SIG-M5 treated with dmso at 0.1 percent for 504 hours (cell line): ENCODE measurements around the gene PFKFB3.
"Not testable (repeated sequence)": the region's sequence is repeated elsewhere in the genome, so short reads cannot be mapped to it uniquely, and the experiment has no call there.

Source experiments
- DNase-seq: peaks from one replicate; lab custom pipeline; 2025; ENCODE audit not compliant: unreplicated experiment; lab: John Stamatoyannopoulos, UW

The PFKFB3 gene

DNA sequence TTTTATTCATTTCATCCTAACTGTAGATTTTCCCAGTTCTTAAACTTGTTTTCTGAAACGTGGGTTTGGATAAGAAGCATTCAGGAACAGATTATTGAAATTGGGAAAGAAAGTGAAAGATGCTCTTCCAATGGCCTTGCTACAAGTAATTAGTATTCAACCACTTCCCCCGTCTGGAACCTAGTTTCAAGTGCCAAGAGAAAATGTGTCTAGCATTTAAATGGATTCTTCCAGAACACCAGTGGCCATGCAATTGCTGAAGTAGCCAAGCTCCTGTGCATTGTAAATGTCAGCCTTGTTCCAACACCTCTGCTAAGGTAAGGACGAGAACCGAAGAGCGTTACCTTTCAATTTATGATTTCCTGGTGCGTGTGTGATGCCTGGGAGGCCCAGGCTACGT lies 68.2 kb downstream of the PFKFB3 start:
- no peak for DNase-seq

GRCh38 chr10:6271663-6272062 lies 68.9 kb downstream of the PFKFB3 start:
- no peak for DNase-seq

DNA sequence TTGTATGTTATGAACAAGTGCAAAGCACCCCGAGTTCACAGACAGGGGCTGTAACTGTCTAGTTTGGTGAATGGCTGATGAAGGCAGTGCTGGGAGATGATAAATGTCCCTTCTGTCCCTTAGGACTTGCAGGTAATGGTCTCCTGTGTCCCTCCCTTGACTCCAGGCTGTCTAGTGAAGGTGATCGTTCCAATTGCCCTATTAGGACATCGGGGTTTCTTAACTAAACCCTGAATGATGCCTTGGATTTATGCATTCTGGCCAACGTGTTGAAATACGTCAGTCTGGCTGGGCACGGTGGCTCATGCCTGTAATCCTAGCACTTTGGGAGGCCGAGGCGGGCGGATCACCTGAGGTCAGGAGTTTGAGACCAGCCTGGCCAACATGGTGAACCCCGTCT lies 69.4 kb downstream of the PFKFB3 start:
- DNase-seq: no peak

DNA sequence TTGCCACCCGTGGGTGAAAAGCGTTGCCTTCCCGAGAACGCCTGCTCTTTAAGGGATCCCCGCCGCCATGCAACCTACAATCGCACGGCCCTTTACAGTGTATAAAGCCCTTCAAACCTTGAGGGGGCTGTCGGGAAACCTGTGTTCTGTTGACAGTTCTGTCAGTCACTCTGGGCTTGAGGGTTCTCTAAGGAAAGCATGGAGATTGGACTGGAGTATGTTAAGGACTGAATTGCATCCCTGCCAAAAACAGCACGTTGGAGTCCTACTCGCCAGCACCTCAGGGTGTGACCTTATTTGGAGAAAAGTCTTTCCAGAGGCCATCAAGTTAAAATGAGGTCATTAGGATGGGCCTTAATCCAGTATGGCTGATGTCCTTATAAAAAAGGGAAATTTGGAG lies 70.6 kb downstream of the PFKFB3 start:
- no peak for DNase-seq

DNA sequence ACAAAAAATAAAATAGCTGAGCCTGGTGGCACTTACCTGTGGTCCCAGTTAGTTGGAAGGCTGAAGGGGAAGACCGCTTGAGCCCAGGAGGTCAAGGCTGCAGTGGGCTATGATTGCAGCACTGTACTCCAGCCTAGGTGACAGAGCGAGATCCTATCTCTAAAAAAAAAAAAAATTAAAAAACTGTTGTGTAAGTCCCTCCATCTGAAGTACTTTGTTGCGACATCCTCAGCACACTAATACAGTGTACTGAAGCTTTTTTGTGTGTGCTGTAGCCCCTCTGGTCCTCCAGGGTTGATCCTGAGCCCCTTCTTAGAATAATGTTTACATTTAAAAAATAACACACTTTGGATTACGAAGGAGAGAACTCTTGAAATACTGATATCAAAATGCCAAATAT lies 71.3 kb downstream of the PFKFB3 start:
- DNase-seq: peak; percentile 76

DNA sequence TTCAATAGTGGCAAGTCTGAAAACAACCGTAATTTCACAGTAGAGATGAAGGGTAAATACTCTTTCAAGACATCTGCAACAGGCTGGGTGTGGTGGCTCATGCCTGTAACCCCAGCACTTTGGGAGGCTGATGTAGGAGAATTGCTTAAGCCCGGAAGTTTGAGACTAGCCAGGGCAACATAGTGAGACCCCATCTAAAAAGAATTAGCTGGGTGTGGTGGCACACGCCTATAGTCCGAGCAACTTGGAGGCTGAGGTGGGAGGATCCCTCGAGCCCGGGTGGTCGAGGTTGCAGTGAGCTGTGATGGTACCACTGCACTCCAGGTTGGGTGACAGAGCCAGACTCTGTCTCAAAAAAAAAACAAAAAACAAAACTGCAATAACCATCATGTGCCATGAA lies 71.8 kb downstream of the PFKFB3 start:
- no peak for DNase-seq

DNA sequence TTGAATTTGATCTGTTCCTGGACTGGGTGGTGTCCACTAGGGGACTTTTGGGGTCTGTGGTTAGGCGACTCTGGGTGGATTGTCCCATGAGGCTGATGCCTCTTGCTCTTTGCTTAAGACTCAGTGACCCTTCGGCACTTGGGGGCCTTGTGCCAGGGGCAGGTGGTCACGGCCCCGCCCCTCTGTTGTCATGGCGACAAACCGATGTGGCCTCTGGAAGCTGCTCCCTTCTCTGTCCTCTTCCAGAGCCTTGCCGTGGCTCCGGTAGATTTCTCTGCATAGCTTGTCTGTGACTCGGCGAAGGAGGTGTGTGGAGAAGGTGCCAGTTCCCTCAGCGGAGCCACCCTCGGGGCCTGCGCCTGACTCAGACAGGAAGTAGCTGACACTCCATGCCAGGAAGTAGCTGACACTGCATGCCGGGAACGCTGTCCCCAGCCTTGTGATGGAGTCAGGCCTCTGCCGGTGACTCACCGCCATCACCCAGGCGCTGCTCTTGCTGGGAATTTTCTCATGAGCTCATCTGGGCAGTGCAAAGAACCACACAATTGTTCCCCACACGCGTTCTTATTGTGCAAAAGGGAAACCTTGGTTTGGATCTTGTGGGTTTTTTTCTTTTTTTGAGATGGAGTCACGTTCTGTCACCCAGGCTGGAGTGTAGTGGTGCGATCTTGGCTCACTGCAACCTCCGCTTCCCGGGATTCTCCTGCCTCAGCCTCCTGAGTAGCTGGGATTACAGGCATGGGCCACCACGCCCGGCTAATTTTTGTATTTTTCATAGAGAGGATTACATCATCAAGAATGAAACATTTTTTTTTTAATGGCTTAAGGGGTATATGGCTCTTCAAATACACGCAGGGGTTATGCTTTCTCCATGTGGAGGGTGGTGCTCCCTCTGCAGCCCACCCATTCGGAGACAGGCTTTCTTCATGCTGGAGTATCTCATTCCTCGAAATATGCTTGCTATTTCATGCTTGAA lies 72.6 kb downstream of the PFKFB3 start:
- DNase-seq: peak; percentile 90

GRCh38 chr10:6276356-6276755 lies 73.6 kb downstream of the PFKFB3 start:
- DNase-seq: no peak

DNA sequence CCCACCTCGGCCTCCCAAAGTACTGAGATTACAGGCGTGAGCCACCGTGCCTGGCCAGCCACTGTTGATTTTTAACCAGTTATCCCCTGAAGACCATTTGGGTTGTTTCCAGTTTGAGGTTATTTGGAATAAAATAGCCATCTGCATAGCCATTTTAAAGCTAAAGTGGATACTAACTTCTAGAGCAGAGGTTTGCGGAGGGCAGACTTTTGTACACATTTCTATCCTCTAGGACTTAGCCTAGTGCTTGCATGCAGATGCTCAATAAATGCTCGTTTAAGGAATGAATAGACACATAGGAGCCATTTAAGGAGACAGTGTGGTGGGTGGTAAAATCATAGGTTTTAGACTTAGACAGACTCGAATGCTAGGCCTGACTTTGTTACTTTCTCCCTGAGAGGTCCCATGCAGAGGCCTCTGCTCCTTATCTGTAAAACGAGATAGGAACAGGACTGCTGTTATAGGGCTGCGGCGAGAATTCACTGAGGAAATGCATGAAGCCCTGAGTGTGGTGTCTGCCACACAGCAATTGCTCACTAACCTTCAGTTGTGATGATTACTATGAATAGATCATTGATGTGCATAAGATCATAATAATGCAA lies 75.9 kb downstream of the PFKFB3 start:
- no peak for DNase-seq

GRCh38 chr10:6279540-6280267 lies 77.0 kb downstream of the PFKFB3 start:
- DNase-seq: no peak

DNA sequence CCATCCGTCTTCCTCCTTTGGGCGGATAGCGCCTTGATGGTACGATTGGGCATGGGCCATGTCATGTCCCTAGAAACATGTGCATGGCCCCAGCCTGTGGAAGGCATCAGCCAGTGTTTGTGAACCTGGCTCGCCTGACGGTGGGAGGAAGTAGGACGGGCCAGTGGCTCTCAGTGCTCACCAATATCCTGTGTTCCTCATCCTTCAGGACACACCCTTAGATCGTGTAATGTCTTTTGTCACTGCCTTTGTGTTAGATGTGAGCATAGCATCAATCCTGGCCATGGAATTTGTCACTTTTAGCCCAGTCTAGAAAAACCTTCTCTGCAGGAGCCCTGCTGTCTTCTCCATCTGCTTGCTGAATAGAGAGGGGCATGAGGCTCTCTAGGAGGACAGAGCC lies 77.6 kb downstream of the PFKFB3 start:
- no peak for DNase-seq

DNA sequence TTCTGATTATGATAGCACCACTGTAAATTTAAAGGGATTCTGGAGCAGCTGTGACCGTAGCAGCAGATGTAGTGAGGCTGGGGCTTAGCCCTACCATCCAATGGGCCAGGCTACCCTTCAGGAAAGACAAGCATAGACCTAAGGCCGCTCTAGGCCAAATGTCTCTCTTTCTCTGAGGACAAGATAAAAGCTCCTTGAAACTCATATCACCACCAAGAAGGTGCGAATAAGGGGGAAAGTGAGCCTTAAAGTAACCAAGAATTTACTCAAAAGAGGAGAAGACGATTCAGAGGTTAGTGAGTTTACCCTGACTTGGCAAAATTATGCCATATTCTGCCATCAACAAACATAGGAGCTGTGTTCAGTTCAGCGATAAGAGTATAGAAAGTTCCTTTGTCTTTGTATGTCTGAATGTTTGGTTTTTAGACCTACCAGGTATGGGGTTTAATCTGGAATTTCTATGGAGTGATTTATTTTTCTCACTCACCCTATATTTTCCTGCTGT lies 79.8 kb downstream of the PFKFB3 start:
- DNase-seq: no peak

DNA sequence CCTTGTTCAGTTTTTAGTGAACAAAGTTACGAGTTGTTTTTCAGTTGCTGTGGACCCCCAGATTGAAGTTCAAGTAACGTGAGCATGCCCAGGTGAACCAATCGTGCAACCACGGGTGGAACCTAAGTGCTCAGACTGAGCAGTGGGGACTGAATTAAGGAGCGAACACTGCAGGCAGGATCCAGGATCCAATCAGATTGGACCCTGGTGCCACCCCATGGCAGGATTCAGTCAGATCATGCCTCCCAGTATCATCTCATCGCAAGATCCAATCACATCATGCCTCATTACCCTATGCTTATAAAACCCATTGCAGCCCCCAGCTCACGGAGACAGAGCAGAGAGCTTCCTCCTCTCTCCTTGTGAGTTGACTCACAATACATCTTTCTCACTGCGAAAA lies 80.9 kb downstream of the PFKFB3 start:
- DNase-seq: no peak

DNA sequence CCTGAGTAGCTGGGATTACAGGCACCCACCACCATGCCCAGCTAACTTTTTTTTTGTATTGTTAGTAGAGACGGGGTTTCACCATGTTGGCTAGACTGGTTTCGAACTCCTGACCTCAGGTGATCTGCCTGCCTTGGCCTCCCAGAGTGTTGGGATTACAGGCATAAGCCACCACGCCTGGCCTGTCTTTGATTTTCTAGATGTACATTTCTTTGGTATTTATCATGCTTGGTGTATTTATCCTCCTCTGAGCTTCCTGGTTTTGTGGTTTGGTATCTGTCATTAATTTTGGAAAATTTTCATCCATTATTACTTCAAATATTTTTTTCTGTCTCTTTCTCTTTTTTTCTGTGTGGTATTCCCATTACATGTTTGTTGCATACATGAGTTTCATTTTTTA lies 87.9 kb downstream of the PFKFB3 start:
- DNase-seq: not testable (repeated sequence)

GRCh38 chr10:6292741-6293151 lies 90.0 kb downstream of the PFKFB3 start:
- no peak for DNase-seq

GRCh38 chr10:6296425-6296824 lies 93.7 kb downstream of the PFKFB3 start:
- DNase-seq: not testable (repeated sequence)

DNA sequence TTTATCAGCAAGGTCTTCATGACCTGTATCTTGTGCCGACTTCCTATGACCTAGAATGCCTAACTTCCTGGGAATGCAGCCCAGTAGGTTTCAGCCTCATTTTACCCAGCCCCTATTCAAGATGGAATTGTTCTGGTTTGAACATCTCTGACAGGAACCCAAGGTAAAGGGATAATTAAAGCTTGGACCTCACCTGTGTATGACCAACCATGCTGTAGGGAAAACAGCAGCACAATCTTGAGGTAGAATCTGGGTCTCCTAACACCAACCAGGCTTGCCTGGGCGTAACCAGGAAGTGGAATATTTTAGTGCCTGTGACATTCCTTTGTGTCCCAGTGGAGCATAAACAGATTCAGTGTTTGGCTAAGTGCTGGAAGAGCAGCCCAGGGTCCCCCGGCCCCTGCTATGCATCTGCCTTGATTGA lies 94.1 kb downstream of the PFKFB3 start:
- peak; percentile 61 for DNase-seq

DNA sequence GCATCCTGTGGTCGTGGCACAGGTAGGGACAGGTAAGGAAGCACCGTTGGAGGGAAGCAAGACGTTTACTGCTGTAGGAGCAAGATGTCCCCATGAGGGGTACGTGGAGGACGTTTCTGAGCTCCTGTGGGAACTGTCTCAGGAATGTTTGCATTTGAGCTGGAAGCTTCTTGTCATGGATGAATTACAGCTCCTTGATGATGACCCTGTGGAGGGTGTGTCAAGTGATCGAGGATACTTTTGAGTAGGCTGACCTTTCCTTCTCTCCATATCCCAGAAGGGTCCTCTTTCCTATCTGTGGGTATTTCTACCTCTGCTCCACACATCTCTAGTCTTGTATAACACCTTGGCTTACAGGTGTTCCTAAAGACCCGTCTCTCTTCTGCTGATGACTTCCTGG lies 94.8 kb downstream of the PFKFB3 start:
- DNase-seq: no peak

DNA sequence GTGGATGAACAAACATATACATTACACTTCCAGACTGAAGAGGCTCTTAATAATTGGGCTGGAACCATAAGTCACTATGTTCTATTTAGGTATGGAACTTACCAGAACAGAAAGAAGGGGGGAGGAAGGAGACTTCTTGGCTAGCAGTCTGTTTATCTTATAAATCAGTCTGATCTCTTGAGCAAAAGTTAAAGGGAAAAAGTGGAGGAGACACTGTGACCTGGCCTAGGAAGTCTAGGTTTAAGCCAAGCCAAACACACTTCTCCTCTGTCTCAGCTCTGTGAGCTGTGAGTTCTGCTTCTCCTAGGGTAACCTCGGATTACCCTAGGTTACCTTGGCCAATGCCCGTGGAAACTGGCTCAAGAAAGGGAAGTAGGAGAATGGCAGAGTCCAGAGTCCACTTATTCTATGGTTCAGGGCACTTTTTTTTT lies 95.2 kb downstream of the PFKFB3 start:
- DNase-seq: peak; percentile 62

GRCh38 chr10:6298428-6298827 lies 95.7 kb downstream of the PFKFB3 start:
- no peak for DNase-seq

- DNase-seq: no peak
These were observed 96.5 kb downstream of the PFKFB3 start for GRCh38 chr10:6299234-6299633.

GRCh38 chr10:6299743-6300105 lies 97.0 kb downstream of the PFKFB3 start:
- no peak for DNase-seq
